Endothelial cell of umbilical vein (primary cell): Measurements from ENCODE around the gene NLGN1. TPM values are rescaled to one million over a fixed set of nuclear protein-coding genes. Genes with fewer than 3 reads are reported as not detected.

Source experiments
- BruUV-seq: library from RNA; stranded (reverse); fragments of 400-500 nt; replicated peaks from 2 replicates; lab custom pipeline; 2021; lab: Mats Ljungman, UMichigan
- CTCF ChIA-PET: fragments of 300-600, 350-600 bp; sonication (Branson Sonifier 250); formaldehyde crosslinking; loops from one replicate; lab custom pipeline; 2021; ENCODE audit warnings: antibody characterized with exemption, inconsistent platforms; lab: Charles Lee
- POLR2A ChIA-PET: fragments of 300-600, 350-600 bp; sonication (Branson Sonifier 250); formaldehyde crosslinking; loops from one replicate; lab custom pipeline; 2021; ENCODE audit warnings: antibody characterized with exemption, inconsistent platforms; lab: Charles Lee
- DNase-seq: peaks from one replicate; pipeline ENCODE4 v3.0.0-alpha.2; 2011; ENCODE audit warnings: low read depth, low spot score
- FAIRE-seq: peaks from 2 replicates; lab custom pipeline; 2011; peaks lifted over from hg19 to GRCh38; lab: Jason Lieb, UNC
- H2AFZ ChIP-seq: 2 replicates; pipeline ENCODE4 v1.6.0; 2012; ENCODE audit warnings: low read depth, low read length, control low read depth, inconsistent platforms
- H3K27ac ChIP-seq: 2 replicates; pipeline ENCODE4 v1.5.1; 2011; ENCODE audit warnings: low read depth, mild to moderate bottlenecking, control low read depth, low read length, moderate library complexity; ENCODE audit not compliant: insufficient read depth
- H3K27me3 ChIP-seq, 2 experiments: 2 replicates each; pipeline versions ENCODE4 v1.6.0 to v1.6.1; 2011; ENCODE audit warnings: low read length in 2 of 2, mixed read lengths in 1 of 2; ENCODE audit not compliant: control insufficient read depth in 2 of 2, insufficient read depth in 2 of 2
- H3K36me3 ChIP-seq, 2 experiments: 2 replicates in 1 of 2; 3 replicates in 1 of 2; pipeline ENCODE4 v1.5.1; 2011; ENCODE audit warnings: low read length in 2 of 2, mild to moderate bottlenecking in 1 of 2, moderate library complexity in 1 of 2; ENCODE audit not compliant: control insufficient read depth in 2 of 2, insufficient read depth in 2 of 2; ENCODE audit errors: extremely low read depth in 1 of 2
- H3K4me1 ChIP-seq: 3 replicates; pipeline ENCODE4 v1.5.1; 2011; ENCODE audit warnings: mild to moderate bottlenecking, low read length; ENCODE audit not compliant: control insufficient read depth, insufficient read depth; ENCODE audit errors: extremely low read depth
- H3K4me2 ChIP-seq: 2 replicates; pipeline ENCODE4 v1.6.1; 2011; ENCODE audit warnings: low read length, control low read depth, mixed read lengths; ENCODE audit not compliant: insufficient read depth
- H3K4me3 ChIP-seq, 3 experiments: fragments of 200-600 bp in 1 of 3; sonication (generic), shearing (Covaris generic) in 1 of 3; replicated peaks in 1 of 3; 2 replicates each; pipeline ENCODE4 v1.5.1; 2011 to 2016; ENCODE audit warnings: control low read depth in 3 of 3, low read length in 3 of 3, mild to moderate bottlenecking in 2 of 3, inconsistent platforms in 1 of 3, low read depth in 1 of 3, moderate library complexity in 1 of 3; ENCODE audit not compliant: insufficient read depth in 1 of 3
- H3K79me2 ChIP-seq: 2 replicates; pipeline ENCODE4 v1.6.0; 2012; ENCODE audit warnings: low read length, inconsistent platforms; ENCODE audit not compliant: control insufficient read depth, insufficient read depth
- H3K9ac ChIP-seq: replicated peaks from 2 replicates; pipeline ENCODE3; 2011; ENCODE audit warnings: low read length, control low read depth; ENCODE audit not compliant: insufficient read depth; ENCODE audit errors: extremely low read depth
- H3K9me1 ChIP-seq: replicated peaks from 3 replicates; pipeline ENCODE4 v1.6.0; 2011; ENCODE audit warnings: mild to moderate bottlenecking, low read length; ENCODE audit not compliant: control insufficient read depth, insufficient read depth; ENCODE audit errors: extremely low read depth
- H3K9me3 ChIP-seq: replicated peaks from 2 replicates; pipeline ENCODE4 v1.5.1; 2012; ENCODE audit warnings: low read length, inconsistent platforms; ENCODE audit not compliant: control insufficient read depth, insufficient read depth
- H4K20me1 ChIP-seq: replicated peaks from 2 replicates; pipeline ENCODE3; 2011; ENCODE audit warnings: mild to moderate bottlenecking, low read length; ENCODE audit not compliant: control insufficient read depth, insufficient read depth; ENCODE audit errors: extremely low read depth
- EZH2 ChIP-seq: IDR thresholded peaks from 2 replicates; pipeline ENCODE4 v1.6.1; 2012; ENCODE audit warnings: borderline replicate concordance, low read depth, mild to moderate bottlenecking, moderate library complexity, low read length, inconsistent platforms; ENCODE audit not compliant: severe bottlenecking
- FOS ChIP-seq: IDR thresholded peaks from 2 replicates; pipeline ENCODE4 v1.6.1; 2011; ENCODE audit warnings: mild to moderate bottlenecking, low read length, moderate library complexity, borderline replicate concordance; ENCODE audit not compliant: insufficient read depth
- GATA2 ChIP-seq: IDR thresholded peaks from 2 replicates; pipeline ENCODE4 v1.7.0; 2011; ENCODE audit warnings: low read depth, mild to moderate bottlenecking, moderate library complexity, mixed read lengths, low read length; ENCODE audit not compliant: insufficient read length, insufficient read depth
- JUN ChIP-seq: IDR thresholded peaks from 2 replicates; pipeline ENCODE4 v1.6.1; 2011; ENCODE audit warnings: borderline replicate concordance, low read depth; ENCODE audit not compliant: insufficient read length, insufficient read depth
- MYC ChIP-seq: IDR thresholded peaks from one replicate; pipeline ENCODE4 v1.6.1; 2011; ENCODE audit warnings: mild to moderate bottlenecking, low read depth, low read length
- POLR2A ChIP-seq: IDR thresholded peaks from 2 replicates; pipeline ENCODE4 v1.6.1; 2012; ENCODE audit warnings: low read depth, mild to moderate bottlenecking, control low read depth, low read length
- POLR2AphosphoS5 ChIP-seq: IDR thresholded peaks from 2 replicates; pipeline ENCODE4 v1.6.1; 2012; ENCODE audit warnings: low read depth, mild to moderate bottlenecking, control low read depth, low read length, moderate library complexity; ENCODE audit not compliant: insufficient read depth
- dilution Hi-C: fragments of 300-500 bp; cut with MboI; formaldehyde crosslinking; loops from one replicate; pipeline ENCODE4 v1.15.0; 2019; ENCODE audit warnings: low sequenced_read_pairs; ENCODE audit not compliant: extremely low pct_ligation_motif_present
- intact Hi-C: fragments of 100-400 bp; cut with micrococcal nuclease; formaldehyde crosslinking; loops from one replicate; pipeline ENCODE4 v1.10.0; 2022
- polyA plus RNA-seq, 4 experiments: library from polyadenylated mRNA; depleted of rRNA in 3 of 4; stranded (reverse) in 3 of 4; unstranded in 1 of 4; fragments of >200 nt; gene quantifications; 2 replicates each; pipeline versions ENCODE4 v1.2.1 to v1.2.3, GENCODE V29; 2011 to 2012; ENCODE audit warnings: missing spikeins in 1 of 4
- total RNA-seq: library from RNA; stranded (reverse); gene quantifications from 2 replicates; pipeline ENCODE4 v1.2.3, GENCODE V29; 2021
- TF ChIP-seq, protein P1 (sequence below), 2 donors: IDR thresholded peaks; 1 replicate in 1 of 2; 2 replicates in 1 of 2; pipeline ENCODE4 v1.5.1; 2011; ENCODE audit warnings: low read length in 2 of 2, mild to moderate bottlenecking in 2 of 2, moderate library complexity in 2 of 2, control low read depth in 1 of 2, inconsistent platforms in 1 of 2, low read depth in 1 of 2; ENCODE audit not compliant: insufficient read depth in 1 of 2; ENCODE audit errors: extremely low read depth in 1 of 2
- TF ChIP-seq, protein P2 (sequence below): IDR thresholded peaks from 2 replicates; pipeline ENCODE4 v1.6.1; 2011; ENCODE audit not compliant: insufficient read depth, insufficient read length

The NLGN1 gene
- total and polyA plus RNA-seq, 2 donors (not counting 3 experiments of a cell fraction or from before 2014, with no cell fraction given), result 7.9 to 16.3 TPM

DNA sequence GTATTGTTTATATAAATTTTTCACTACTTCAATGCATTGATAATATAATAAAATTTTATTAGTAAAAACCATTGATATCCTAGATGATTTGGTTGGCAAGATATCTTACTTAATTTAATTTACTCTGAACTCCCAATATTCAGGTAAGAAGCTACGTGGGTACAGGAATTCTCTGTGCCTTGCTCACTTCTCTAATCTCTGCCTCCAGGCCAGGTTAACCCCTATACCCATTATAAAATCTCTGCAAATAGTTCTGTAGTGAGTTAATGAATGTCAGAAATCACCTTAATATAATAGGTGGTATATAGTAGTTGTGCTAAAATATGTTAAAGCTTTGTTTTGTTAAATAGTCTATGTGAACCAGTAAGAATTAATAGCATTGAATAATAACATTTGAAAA is 465.2 kb downstream of the NLGN1 start:
- H3K4me2 ChIP-seq, result no peak overlapping the region
- POLR2A ChIA-PET, result no interaction called here
- H3K79me2 ChIP-seq, result no peaks in the 10 kb centered on the region
- dilution Hi-C loops (no loop called here), intact Hi-C loops (no loop called here)
- H2AFZ ChIP-seq, result no peak overlapping the region
- no peak for DNase-seq
- H3K27ac ChIP-seq, result no peak overlapping the region
- H3K4me3 ChIP-seq, result no peak overlapping the region
- no peaks in the 10 kb centered on the region for H3K9me1 ChIP-seq
- H4K20me1 ChIP-seq, result no peaks in the 10 kb centered on the region
- no peaks in the 10 kb centered on the region for H3K4me1 ChIP-seq
- H3K27me3 ChIP-seq, result no peaks in the 10 kb centered on the region
- BruUV-seq, result no TSS peak
- no peak overlapping the region for H3K9ac ChIP-seq
- no peak for FAIRE-seq
- H3K36me3 ChIP-seq, result no peaks in the 10 kb centered on the region
- TF ChIP-seq FOS, result no peak
- TF ChIP-seq, protein P1, sequence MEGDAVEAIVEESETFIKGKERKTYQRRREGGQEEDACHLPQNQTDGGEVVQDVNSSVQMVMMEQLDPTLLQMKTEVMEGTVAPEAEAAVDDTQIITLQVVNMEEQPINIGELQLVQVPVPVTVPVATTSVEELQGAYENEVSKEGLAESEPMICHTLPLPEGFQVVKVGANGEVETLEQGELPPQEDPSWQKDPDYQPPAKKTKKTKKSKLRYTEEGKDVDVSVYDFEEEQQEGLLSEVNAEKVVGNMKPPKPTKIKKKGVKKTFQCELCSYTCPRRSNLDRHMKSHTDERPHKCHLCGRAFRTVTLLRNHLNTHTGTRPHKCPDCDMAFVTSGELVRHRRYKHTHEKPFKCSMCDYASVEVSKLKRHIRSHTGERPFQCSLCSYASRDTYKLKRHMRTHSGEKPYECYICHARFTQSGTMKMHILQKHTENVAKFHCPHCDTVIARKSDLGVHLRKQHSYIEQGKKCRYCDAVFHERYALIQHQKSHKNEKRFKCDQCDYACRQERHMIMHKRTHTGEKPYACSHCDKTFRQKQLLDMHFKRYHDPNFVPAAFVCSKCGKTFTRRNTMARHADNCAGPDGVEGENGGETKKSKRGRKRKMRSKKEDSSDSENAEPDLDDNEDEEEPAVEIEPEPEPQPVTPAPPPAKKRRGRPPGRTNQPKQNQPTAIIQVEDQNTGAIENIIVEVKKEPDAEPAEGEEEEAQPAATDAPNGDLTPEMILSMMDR (IDR thresholded peaks at IDR 0.05; ENCODE audit: extremely low read depth in 1 of 2, insufficient read depth in 1 of 2, low read depth in 1 of 2, low read length in 2 of 2), result no peak
- no peak for TF ChIP-seq EZH2
- TF ChIP-seq, protein P2, sequence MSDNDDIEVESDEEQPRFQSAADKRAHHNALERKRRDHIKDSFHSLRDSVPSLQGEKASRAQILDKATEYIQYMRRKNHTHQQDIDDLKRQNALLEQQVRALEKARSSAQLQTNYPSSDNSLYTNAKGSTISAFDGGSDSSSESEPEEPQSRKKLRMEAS, result no peak
- no peak for TF ChIP-seq JUN
- TF ChIP-seq POLR2A, result no peak
- no peak for TF ChIP-seq POLR2AphosphoS5
- no peak for TF ChIP-seq MYC
- no peak for TF ChIP-seq GATA2
- CTCF ChIA-PET, result interaction anchor here (0.9 to 1.6 kb wide), 3 partner anchors 9 to 93 kb away, joined by 3 to 5 read pairs (median 3); no protein-coding TSS in a partner anchor
- H3K9me3 ChIP-seq, result no peaks in the 10 kb centered on the region
